ENCODE data around the gene STIM2.

GRCh38 chr4:26943391-26943790 is 82.8 kb downstream of the STIM2 start:
- TF ChIP-seq CTCF (IDR thresholded peaks at IDR 0.05) = no peak
- no peak for TF ChIP-seq POLR2A (IDR thresholded peaks at IDR 0.05)

Data from esophagus squamous epithelium (tissue), 4 donors.